Panc1 (cell line): ENCODE results near the gene RPS27L. TPM values are rescaled to one million over a fixed set of nuclear protein-coding genes. Genes with fewer than 3 reads are reported as not detected.

Experiments used
- ATAC-seq: fragments of 200-7000 bp; cut with Tn5 transposase; 2 replicates; pipeline ENCODE4 v1.9.1; 2020; ENCODE audit warnings: mild to moderate bottlenecking, moderate library complexity
- BruUV-seq: library from RNA; stranded (reverse); fragments of 400-500 nt; replicated peaks from 2 replicates; lab custom pipeline; 2021; lab: Mats Ljungman, UMichigan
- CTCF ChIA-PET: fragments of 300-600 bp; sonication (Branson Sonifier 250); formaldehyde crosslinking; loops from one replicate; lab custom pipeline; 2022; ENCODE audit warnings: antibody characterized with exemption; lab: Charles Lee
- POLR2A ChIA-PET: fragments of 300-600 bp; sonication (Branson Sonifier 250); formaldehyde crosslinking; loops from one replicate; lab custom pipeline; 2022; ENCODE audit warnings: antibody characterized with exemption; lab: Charles Lee
- DNase-seq: peaks from one replicate; pipeline ENCODE4 v3.0.0-alpha.2; 2010; ENCODE audit warnings: low read depth, low spot score
- H3K27ac ChIP-seq: 2 replicates; pipeline ENCODE4 v1.5.1; 2011; ENCODE audit warnings: mild to moderate bottlenecking, low read length, inconsistent platforms
- H3K27me3 ChIP-seq: fragments of 200-500 bp; sonication (Bioruptor generic); 2 replicates; pipeline ENCODE4 v1.6.0; 2014; ENCODE audit warnings: low read length, inconsistent platforms; ENCODE audit not compliant: control insufficient read depth, insufficient read depth
- H3K36me3 ChIP-seq: fragments of 200-500 bp; sonication (Bioruptor generic); 2 replicates; pipeline ENCODE4 v1.5.1; 2014; ENCODE audit warnings: inconsistent platforms, mild to moderate bottlenecking, low read length, moderate library complexity; ENCODE audit not compliant: control insufficient read depth, insufficient read depth
- H3K4me1 ChIP-seq: 2 replicates; pipeline ENCODE4 v1.5.1; 2011; ENCODE audit warnings: inconsistent platforms, mild to moderate bottlenecking, low read length, moderate library complexity; ENCODE audit not compliant: control insufficient read depth, insufficient read depth
- H3K4me3 ChIP-seq, 2 experiments: 2 replicates each; pipeline ENCODE4 v1.5.1; 2011 to 2012; ENCODE audit warnings: low read depth in 2 of 2, low read length in 2 of 2, mild to moderate bottlenecking in 2 of 2, inconsistent platforms in 1 of 2, moderate library complexity in 1 of 2
- H3K9me3 ChIP-seq: fragments of 200-500 bp; sonication (Bioruptor generic); 2 replicates; pipeline ENCODE4 v1.5.1; 2014; ENCODE audit warnings: low read depth, mild to moderate bottlenecking, inconsistent platforms, low read length, moderate library complexity; ENCODE audit not compliant: control insufficient read depth, insufficient read depth
- POLR2AphosphoS5 ChIP-seq: IDR thresholded peaks from 2 replicates; pipeline ENCODE4 v1.6.1; 2012; ENCODE audit warnings: mild to moderate bottlenecking, low read depth, low read length, moderate library complexity
- SIN3A ChIP-seq: IDR thresholded peaks from 2 replicates; pipeline ENCODE4 v1.6.1; 2012; ENCODE audit warnings: low read depth, mild to moderate bottlenecking, low read length, moderate library complexity, borderline replicate concordance; ENCODE audit not compliant: insufficient read depth
- TCF7L2 ChIP-seq: IDR thresholded peaks from 2 replicates; pipeline ENCODE4 v1.6.1; 2011; ENCODE audit warnings: mild to moderate bottlenecking, low read depth, low read length, inconsistent platforms
- in situ Hi-C: cut with HindIII; loops from 2 replicates; pipeline ENCODE4 v1.10.0; 2016; ENCODE audit warnings: low sequenced_read_pairs, low pct_unique_long_range_greater_than_20kb
- intact Hi-C: fragments of 100-400 bp; cut with micrococcal nuclease; formaldehyde crosslinking; loops from one replicate; pipeline ENCODE4 v1.10.0; 2022; ENCODE audit not compliant: unreplicated experiment
- total RNA-seq: library from RNA; stranded (reverse); gene quantifications from one replicate; pipeline ENCODE4 v1.2.1, GENCODE V29; 2021; ENCODE audit not compliant: unreplicated experiment
- TF ChIP-seq, protein P1 (sequence below): fragments of 450-650 bp; IDR thresholded peaks from 2 replicates; pipeline ENCODE4 v1.5.1; 2017; ENCODE audit warnings: mild to moderate bottlenecking
- TF ChIP-seq, protein P2 (sequence below), 2 experiments: IDR thresholded peaks; 2 replicates each; pipeline ENCODE4 v1.6.1; 2011 to 2012; ENCODE audit warnings: low read depth in 2 of 2, control low read depth in 1 of 2, low read length in 1 of 2, mild to moderate bottlenecking in 1 of 2, moderate library complexity in 1 of 2; ENCODE audit not compliant: insufficient read depth in 1 of 2

The RPS27L gene
- total RNA-seq, 1 experiment from 2014 or later = 61.3 TPM

DNA sequence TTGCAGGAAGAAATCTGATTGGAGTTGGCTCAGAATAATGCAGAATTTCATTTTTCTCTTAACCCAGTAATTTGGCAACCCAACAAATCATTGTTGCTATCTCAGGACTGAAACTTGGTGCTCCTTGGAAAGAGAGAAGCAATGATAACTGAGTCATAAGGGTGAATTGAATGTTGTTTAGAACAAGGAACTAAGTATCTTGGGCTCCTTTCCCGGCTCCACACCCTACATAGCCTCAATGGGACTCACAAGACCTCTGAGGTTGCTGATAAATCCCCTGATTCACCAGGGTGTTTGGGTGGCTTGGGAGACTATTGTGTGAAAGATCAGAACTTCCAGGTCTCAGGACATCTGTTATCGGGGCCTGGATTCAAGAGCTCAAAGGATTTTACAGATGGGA lies 24.4 kb upstream of the RPS27L start:
- no TSS peak for BruUV-seq
- DNase-seq (no peak), ATAC-seq (no peak)
- Histone ChIP-seq H3K9me3 (no peaks in the 10 kb centered on the region), H3K4me3 (no peak overlapping the region), H3K36me3 (no peaks in the 10 kb centered on the region), H3K27me3 (peaks cover 3% of the 10 kb centered on the region; the same call in 1 of the 2 replicates), H3K27ac (no peak overlapping the region), H3K4me1 (no peaks in the 10 kb centered on the region)
- ChIA-PET CTCF (no interaction called here), POLR2A (no interaction called here)
- in situ Hi-C loops (no loop called here), intact Hi-C loops (loop anchor here (10.0 kb wide), 1 partner anchor 223 kb away; no protein-coding TSS in a partner anchor)
- TF ChIP-seq TCF7L2 (no peak), SIN3A (no peak), POLR2AphosphoS5 (no peak)
- TF ChIP-seq, protein P1, sequence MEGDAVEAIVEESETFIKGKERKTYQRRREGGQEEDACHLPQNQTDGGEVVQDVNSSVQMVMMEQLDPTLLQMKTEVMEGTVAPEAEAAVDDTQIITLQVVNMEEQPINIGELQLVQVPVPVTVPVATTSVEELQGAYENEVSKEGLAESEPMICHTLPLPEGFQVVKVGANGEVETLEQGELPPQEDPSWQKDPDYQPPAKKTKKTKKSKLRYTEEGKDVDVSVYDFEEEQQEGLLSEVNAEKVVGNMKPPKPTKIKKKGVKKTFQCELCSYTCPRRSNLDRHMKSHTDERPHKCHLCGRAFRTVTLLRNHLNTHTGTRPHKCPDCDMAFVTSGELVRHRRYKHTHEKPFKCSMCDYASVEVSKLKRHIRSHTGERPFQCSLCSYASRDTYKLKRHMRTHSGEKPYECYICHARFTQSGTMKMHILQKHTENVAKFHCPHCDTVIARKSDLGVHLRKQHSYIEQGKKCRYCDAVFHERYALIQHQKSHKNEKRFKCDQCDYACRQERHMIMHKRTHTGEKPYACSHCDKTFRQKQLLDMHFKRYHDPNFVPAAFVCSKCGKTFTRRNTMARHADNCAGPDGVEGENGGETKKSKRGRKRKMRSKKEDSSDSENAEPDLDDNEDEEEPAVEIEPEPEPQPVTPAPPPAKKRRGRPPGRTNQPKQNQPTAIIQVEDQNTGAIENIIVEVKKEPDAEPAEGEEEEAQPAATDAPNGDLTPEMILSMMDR = no peak
- TF ChIP-seq, protein P2, sequence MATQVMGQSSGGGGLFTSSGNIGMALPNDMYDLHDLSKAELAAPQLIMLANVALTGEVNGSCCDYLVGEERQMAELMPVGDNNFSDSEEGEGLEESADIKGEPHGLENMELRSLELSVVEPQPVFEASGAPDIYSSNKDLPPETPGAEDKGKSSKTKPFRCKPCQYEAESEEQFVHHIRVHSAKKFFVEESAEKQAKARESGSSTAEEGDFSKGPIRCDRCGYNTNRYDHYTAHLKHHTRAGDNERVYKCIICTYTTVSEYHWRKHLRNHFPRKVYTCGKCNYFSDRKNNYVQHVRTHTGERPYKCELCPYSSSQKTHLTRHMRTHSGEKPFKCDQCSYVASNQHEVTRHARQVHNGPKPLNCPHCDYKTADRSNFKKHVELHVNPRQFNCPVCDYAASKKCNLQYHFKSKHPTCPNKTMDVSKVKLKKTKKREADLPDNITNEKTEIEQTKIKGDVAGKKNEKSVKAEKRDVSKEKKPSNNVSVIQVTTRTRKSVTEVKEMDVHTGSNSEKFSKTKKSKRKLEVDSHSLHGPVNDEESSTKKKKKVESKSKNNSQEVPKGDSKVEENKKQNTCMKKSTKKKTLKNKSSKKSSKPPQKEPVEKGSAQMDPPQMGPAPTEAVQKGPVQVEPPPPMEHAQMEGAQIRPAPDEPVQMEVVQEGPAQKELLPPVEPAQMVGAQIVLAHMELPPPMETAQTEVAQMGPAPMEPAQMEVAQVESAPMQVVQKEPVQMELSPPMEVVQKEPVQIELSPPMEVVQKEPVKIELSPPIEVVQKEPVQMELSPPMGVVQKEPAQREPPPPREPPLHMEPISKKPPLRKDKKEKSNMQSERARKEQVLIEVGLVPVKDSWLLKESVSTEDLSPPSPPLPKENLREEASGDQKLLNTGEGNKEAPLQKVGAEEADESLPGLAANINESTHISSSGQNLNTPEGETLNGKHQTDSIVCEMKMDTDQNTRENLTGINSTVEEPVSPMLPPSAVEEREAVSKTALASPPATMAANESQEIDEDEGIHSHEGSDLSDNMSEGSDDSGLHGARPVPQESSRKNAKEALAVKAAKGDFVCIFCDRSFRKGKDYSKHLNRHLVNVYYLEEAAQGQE (IDR thresholded peaks at IDR 0.05; ENCODE audit: insufficient read depth in 1 of 2, low read depth in 2 of 2, low read length in 1 of 2) = no peak

DNA sequence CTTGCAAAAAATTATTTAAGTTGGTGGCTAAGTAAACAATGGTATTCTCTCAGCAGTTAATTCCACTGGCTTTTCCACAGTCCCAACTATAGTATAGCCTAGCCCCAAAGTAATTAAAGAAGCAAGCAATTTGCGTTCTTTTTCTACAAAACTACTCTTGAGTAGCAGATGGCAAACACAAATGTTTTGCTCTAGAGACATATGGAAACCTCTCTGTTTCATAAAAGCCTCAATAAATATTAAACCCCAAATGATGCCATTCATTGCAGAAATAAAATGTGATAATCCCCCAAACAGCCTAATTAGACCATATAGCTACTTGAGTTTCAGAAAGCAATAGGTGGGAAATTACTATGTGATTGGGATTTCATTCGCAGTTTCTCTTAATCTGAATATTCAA lies 23.5 kb upstream of the RPS27L start:
- Histone ChIP-seq H3K36me3 (no peaks in the 10 kb centered on the region), H3K27me3 (peaks cover 3% of the 10 kb centered on the region; the same call in 1 of the 2 replicates), H3K27ac (no peak overlapping the region), H3K4me3 (no peak overlapping the region), H3K9me3 (no peaks in the 10 kb centered on the region), H3K4me1 (no peaks in the 10 kb centered on the region)
- ChIA-PET CTCF (no interaction called here), POLR2A (no interaction called here)
- in situ Hi-C loops = no loop called here
- TF ChIP-seq, protein P1 = no peak
- TF ChIP-seq SIN3A = no peak
- TF ChIP-seq TCF7L2 = no peak
- TF ChIP-seq POLR2AphosphoS5 = no peak
- TF ChIP-seq, protein P2 (IDR thresholded peaks at IDR 0.05; ENCODE audit: insufficient read depth in 1 of 2, low read depth in 2 of 2, low read length in 1 of 2) = no peak
- DNase-seq = no peak
- intact Hi-C loops = loop anchor here (10.0 kb wide), 1 partner anchor 224 kb away; no protein-coding TSS in a partner anchor
- ATAC-seq = no peak
- no TSS peak for BruUV-seq
